Epithelial cell of proximal tubule (primary cell): ENCODE results near the gene COL4A1. TPM values are rescaled to one million over a fixed set of nuclear protein-coding genes. Genes with fewer than 3 reads are reported as not detected.

Experiments
- DNase-seq: peaks from one replicate; pipeline ENCODE4 v3.0.0-alpha.2; 2011; ENCODE audit warnings: low read depth
- H3K4me3 ChIP-seq: 2 replicates; pipeline ENCODE4 v1.5.1; 2011; ENCODE audit warnings: low read depth, mild to moderate bottlenecking, low read length
- CTCF ChIP-seq: conservative IDR thresholded peaks from 2 replicates; pipeline ENCODE4 v1.5.1; 2012; ENCODE audit warnings: low read depth, mild to moderate bottlenecking, low read length
- total RNA-seq: library from RNA; depleted of rRNA; stranded (reverse); fragments of >200 nt; gene quantifications from 2 replicates; pipeline ENCODE4 v1.2.3, GENCODE V29; 2015

Gene COL4A1
- total RNA-seq, 1 donor from 2014 or later = 547 TPM

DNA sequence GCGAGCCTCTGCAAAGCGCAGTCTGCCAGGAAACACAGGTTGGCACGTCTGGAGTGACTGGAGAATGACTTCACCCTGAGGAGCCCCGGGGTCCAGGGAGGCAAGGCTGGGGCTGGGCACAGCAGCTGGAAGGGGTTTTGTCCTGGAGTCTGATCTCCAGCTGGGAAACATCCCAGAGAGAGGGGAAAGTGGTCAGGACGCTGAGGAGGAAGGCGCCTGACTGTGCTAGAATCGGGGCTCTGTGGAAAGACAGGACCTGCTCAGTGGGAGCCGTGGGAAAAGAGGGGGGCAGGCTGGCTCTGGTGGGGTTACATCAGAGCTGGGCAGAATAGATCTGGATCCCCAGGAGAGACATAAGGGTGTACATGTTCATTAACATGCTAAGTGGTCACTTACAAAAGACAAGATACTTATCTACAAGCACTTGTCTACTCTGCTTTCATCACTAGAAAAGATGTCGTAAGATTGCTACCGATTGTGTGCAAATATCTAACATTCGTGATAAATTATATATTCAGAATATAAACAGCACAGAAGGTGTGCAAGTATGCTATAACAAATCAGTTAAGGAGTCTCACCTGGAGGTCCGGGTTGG lies 106.6 kb downstream of the COL4A1 start:
- H3K4me3 ChIP-seq = no peak overlapping the region
- no peak for TF ChIP-seq CTCF
- DNase-seq = no peak

DNA sequence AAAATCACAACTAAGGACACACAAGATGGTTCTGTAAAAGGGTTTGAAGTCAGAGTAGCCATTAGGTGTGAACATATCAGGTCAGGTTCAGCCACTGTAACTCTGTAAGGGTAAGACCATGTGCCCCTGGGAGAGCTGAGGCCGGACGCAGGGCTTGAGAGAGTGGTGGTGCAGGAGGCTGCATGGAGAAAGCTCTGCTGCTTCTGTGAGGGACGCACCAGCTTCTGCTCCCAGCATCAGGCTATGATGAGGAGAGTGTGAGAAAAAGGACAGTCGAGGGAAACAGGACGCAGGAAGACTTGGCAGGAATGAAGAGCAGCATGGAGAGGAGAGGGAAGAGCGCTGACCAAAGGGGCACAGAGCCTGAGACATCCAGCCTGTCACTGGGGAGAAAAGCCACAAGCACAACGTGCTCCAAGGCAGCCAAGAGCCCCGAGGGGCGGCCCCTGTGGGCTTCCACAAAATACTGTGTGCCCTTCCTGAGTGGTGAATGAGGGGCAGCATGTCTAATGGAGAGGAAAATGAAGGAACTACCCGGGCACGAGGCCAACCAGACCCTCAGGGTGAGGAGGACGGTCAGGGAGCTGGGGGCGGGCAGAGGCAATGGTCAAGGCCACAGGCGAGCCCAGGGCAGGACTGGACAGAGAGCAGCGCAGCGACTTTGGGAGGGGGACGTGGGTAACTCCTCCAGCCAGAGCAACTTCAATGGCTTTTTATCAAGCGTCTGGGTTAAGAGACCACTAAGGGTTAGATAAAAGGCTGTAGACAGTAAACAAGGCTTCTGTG lies 107.7 kb downstream of the COL4A1 start:
- no peak overlapping the region for H3K4me3 ChIP-seq
- TF ChIP-seq CTCF = no peak
- DNase-seq = no peak

GRCh38 chr13:110197471-110197870 lies 109.5 kb downstream of the COL4A1 start:
- no peak for DNase-seq
- no peak for TF ChIP-seq CTCF
- H3K4me3 ChIP-seq = no peak overlapping the region

DNA sequence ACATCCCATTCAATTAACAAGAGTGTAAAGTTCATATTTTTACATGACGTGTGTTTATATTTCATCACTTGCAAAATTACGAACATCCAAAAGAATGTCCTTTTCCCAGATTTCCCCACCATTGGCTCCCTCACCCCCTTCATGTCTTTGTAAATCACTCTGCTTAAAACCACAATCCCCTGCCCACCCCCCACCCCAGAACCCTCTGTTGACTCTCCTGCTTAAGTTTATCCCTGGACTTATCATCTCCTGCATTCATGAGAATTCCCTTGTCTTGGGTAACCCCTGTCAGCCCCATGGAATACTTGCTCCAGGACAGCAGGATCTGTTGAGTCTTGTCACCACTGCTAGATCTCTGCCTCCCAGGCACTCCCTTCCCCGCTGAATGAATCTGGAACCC lies 109.9 kb downstream of the COL4A1 start:
- no peak overlapping the region for H3K4me3 ChIP-seq
- no peak for DNase-seq
- TF ChIP-seq CTCF = no peak

- H3K4me3 ChIP-seq = no peak overlapping the region
- TF ChIP-seq CTCF = no peak
- no peak for DNase-seq
Observed at GRCh38 chr13:110195547-110196485, 111.1 kb downstream of the COL4A1 start.

DNA sequence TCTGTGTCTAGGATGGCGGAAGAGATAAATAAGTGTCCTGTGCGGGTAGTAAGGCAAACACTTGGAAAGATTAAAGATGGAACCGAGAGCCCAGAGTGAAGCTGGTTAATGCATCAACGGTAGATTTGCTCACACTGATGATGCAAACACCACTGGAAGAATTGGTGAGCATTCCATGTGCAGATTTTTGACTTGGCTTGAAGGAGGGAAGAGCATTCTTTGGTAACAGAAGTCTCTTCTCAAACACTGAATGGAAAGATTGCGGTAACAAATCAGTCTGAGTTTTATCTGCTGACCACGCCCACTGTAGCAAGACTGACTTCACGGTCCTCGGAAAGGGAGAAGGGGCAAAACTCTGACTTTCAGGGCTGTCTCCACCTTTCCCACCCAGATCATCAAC lies 112.5 kb downstream of the COL4A1 start:
- DNase-seq = no peak
- no peak overlapping the region for H3K4me3 ChIP-seq
- no peak for TF ChIP-seq CTCF
